Uterus (tissue), 4 donors: ENCODE results near the gene NT5DC3. TPM values are rescaled to one million over a fixed set of nuclear protein-coding genes. Genes with fewer than 3 reads are reported as not detected.

Experiments used
- DNase-seq, 2 donors: peaks; one replicate each; pipeline ENCODE4 v3.0.0-alpha.2; 2019 to 2020
- H3K27ac ChIP-seq, 2 donors: fragments of 200-600 bp; sonication (generic); 1 replicate in 1 of 2; 2 replicates in 1 of 2; pipeline ENCODE4 v1.5.1; 2016 to 2018
- H3K27me3 ChIP-seq, 2 donors: fragments of 200-600 bp; sonication (generic); one replicate each; pipeline ENCODE4 v1.5.1; 2018 to 2019; ENCODE audit warnings: control low read depth in 1 of 2
- H3K36me3 ChIP-seq, 2 donors: fragments of 200-600 bp; sonication (generic); one replicate each; pipeline ENCODE4 v1.5.1; 2019; ENCODE audit warnings: control low read depth in 1 of 2
- H3K4me1 ChIP-seq, 2 donors: fragments of 200-600 bp; sonication (generic); one replicate each; pipeline ENCODE4 v1.5.1; 2018 to 2019; ENCODE audit warnings: control low read depth in 1 of 2
- H3K4me3 ChIP-seq, 2 donors: fragments of 200-600 bp; sonication (generic); 1 replicate in 1 of 2; 2 replicates in 1 of 2; pipeline ENCODE4 v1.5.1; 2018 to 2019; ENCODE audit warnings: mild to moderate bottlenecking in 1 of 2
- H3K9me3 ChIP-seq, 2 donors: fragments of 200-600 bp; sonication (generic); one replicate each; pipeline ENCODE4 v1.5.1; 2019; ENCODE audit warnings: control low read depth in 1 of 2
- CTCF ChIP-seq, 4 experiments: fragments of 200-600 bp in 2 of 4; fragments of 450-650 bp in 2 of 4; sonication (generic) in 2 of 4; IDR thresholded peaks; one replicate each; pipeline ENCODE4 v1.5.1; 2016 to 2019; ENCODE audit warnings: antibody characterized with exemption in 4 of 4, mild to moderate bottlenecking in 2 of 4, moderate library complexity in 1 of 4
- POLR2A ChIP-seq, 2 donors: fragments of 450-650 bp; IDR thresholded peaks; one replicate each; pipeline ENCODE4 v1.6.1; 2016; ENCODE audit warnings: antibody characterized with exemption in 2 of 2, mild to moderate bottlenecking in 1 of 2, moderate library complexity in 1 of 2
- intact Hi-C: fragments of 100-400 bp; cut with DNase I; formaldehyde crosslinking; loops from one replicate; pipeline ENCODE4 v1.15.1; 2023; ENCODE audit warnings: low total_unique reads
- total RNA-seq, 4 donors: library from RNA; depleted of rRNA in 3 of 4; stranded (reverse); fragments of >200 nt in 3 of 4; gene quantifications; one replicate each; pipeline versions ENCODE4 v1.1.0 to v1.2.4, GENCODE V29; 2014 to 2023
- donor health status: DM: yes; HTN: yes; CAD: no.

NT5DC3 gene
- total RNA-seq, 4 donors from 2014 or later, result 5.6 to 60.9 (median 15.9) TPM

GRCh38 chr12:103736572-103736971 lies 104.5 kb downstream of the NT5DC3 start:
- H3K27ac ChIP-seq, result no peak overlapping the region
- intact Hi-C loops, result no loop called here
- no peak overlapping the region for H3K4me3 ChIP-seq

DNA sequence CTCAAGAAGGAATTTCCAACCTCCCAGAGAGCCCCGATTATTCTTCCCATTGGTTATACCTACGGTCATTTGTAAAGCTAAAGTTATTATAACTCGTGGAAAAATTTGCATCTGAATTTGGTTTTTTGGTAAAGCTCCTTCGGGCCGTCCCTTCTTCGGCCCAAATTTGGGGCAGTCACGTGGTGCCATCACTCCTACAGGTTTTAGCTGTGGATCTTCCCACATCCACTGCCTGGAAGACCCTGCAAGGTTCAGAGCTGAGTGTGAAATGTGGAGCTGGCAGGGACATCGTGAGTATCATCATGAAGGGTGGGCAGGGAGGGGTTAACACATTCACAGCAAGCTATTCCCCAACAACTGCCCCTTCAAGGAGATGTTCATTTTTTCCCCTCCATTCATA lies 105.7 kb downstream of the NT5DC3 start:
- no peak overlapping the region for H3K27ac ChIP-seq
- H3K27me3 ChIP-seq, result no peaks in the 10 kb centered on the region
- H3K4me3 ChIP-seq, result no peak overlapping the region
- TF ChIP-seq POLR2A (IDR thresholded peaks at IDR 0.05), result no peak
- TF ChIP-seq CTCF (IDR thresholded peaks at IDR 0.05), result no peak
- H3K36me3 ChIP-seq, result no peaks in the 10 kb centered on the region
- intact Hi-C loops, result no loop called here
- DNase-seq, result no peak
- H3K4me1 ChIP-seq, result no peaks in the 10 kb centered on the region
- H3K9me3 ChIP-seq, result no peaks in the 10 kb centered on the region

More at GRCh38 chr12:103736572-103736971, 104.5 kb downstream of the NT5DC3 start:
- H3K27me3 ChIP-seq, result no peaks in the 10 kb centered on the region
- no peaks in the 10 kb centered on the region for H3K9me3 ChIP-seq
- H3K36me3 ChIP-seq, result no peaks in the 10 kb centered on the region
- DNase-seq, result no peak
- TF ChIP-seq POLR2A (IDR thresholded peaks at IDR 0.05), result no peak
- no peak for TF ChIP-seq CTCF (IDR thresholded peaks at IDR 0.05)
- H3K4me1 ChIP-seq, result no peaks in the 10 kb centered on the region

DNA sequence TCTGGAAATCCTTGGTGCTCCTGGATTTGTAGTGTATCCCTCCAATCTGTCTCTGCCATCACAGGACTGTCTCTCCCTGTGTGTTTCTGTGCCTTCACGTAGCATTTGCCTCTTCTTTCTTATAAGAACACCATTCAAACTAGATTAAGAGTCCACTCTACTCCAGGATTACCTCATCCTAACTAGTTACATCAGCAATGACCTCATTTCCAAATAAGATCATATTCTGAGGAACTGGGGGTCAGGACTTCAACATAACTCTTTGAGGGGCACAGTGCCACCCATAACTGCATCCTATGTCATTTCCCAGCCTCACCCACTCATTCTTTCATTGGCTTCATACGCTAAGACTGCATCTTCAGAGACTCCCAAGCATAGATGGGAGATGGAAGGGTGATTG lies 106.2 kb downstream of the NT5DC3 start:
- TF ChIP-seq CTCF (IDR thresholded peaks at IDR 0.05) (no peak), POLR2A (IDR thresholded peaks at IDR 0.05) (no peak)
- H3K9me3 ChIP-seq, result no peaks in the 10 kb centered on the region
- H3K27ac ChIP-seq, result no peak overlapping the region
- no peaks in the 10 kb centered on the region for H3K27me3 ChIP-seq
- no peak overlapping the region for H3K4me3 ChIP-seq
- no peaks in the 10 kb centered on the region for H3K36me3 ChIP-seq
- no peak for DNase-seq
- intact Hi-C loops, result no loop called here
- H3K4me1 ChIP-seq, result no peaks in the 10 kb centered on the region

GRCh38 chr12:103731539-103731938 lies 109.5 kb downstream of the NT5DC3 start:
- H3K4me1 ChIP-seq, result no peaks in the 10 kb centered on the region
- DNase-seq, result no peak
- no peaks in the 10 kb centered on the region for H3K9me3 ChIP-seq
- H3K4me3 ChIP-seq, result no peak overlapping the region
- H3K27me3 ChIP-seq, result no peaks in the 10 kb centered on the region
- H3K36me3 ChIP-seq, result no peaks in the 10 kb centered on the region
- intact Hi-C loops, result no loop called here
- TF ChIP-seq CTCF (IDR thresholded peaks at IDR 0.05) (no peak), POLR2A (IDR thresholded peaks at IDR 0.05) (no peak)
- no peak overlapping the region for H3K27ac ChIP-seq

GRCh38 chr12:103729499-103729898 lies 111.5 kb downstream of the NT5DC3 start:
- intact Hi-C loops, result no loop called here
- H3K36me3 ChIP-seq, result no peaks in the 10 kb centered on the region
- H3K9me3 ChIP-seq, result no peaks in the 10 kb centered on the region
- TF ChIP-seq POLR2A (IDR thresholded peaks at IDR 0.05), result no peak
- TF ChIP-seq CTCF (IDR thresholded peaks at IDR 0.05), result no peak
- no peaks in the 10 kb centered on the region for H3K4me1 ChIP-seq
- no peak for DNase-seq
- H3K27me3 ChIP-seq, result no peaks in the 10 kb centered on the region
- no peak overlapping the region for H3K4me3 ChIP-seq
- no peak overlapping the region for H3K27ac ChIP-seq
